ENCODE measurements around the gene SEMA3D.

SEMA3D gene

DNA sequence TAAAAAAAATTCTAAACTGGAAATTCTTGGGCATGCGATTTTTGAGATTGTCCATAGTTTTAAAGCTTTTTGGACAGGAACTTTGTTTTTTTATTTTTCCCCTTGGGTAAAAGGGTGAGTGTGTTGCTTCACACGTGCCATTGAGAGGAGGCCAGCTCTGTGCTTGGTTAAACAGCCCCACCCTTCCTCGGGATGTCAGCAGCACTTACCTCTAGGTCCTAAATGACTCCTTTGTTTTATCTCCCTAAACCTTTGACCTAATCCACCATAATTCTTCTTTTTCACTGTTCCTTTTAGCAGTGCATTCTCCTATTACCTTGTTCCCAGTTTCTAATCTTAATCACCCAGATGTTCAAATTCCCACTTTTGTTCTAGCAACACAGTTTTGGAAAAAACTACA, 83.5 kb downstream of the SEMA3D start:
- no peaks in the 10 kb centered on the region for H3K4me1 ChIP-seq (ENCODE audit: insufficient read depth, insufficient read length)
- no peaks in the 10 kb centered on the region for H3K27me3 ChIP-seq (ENCODE audit: insufficient read depth, insufficient read length)
- no peak overlapping the region for H3K4me3 ChIP-seq (ENCODE audit: insufficient read length, low read depth)
- no peak for DNase-seq (ENCODE audit: low read depth, low spot score)
- H3K9me3 ChIP-seq (ENCODE audit: insufficient read depth, low read length) = no peaks in the 10 kb centered on the region
- no peak for TF ChIP-seq SUZ12 (IDR thresholded peaks at IDR 0.05; ENCODE audit: extremely low read depth, insufficient read depth, insufficient read length)
- no peak for TF ChIP-seq YY1 (IDR thresholded peaks at IDR 0.05; ENCODE audit: insufficient read depth, insufficient read length)
- no peak for TF ChIP-seq ZNF274 (IDR thresholded peaks at IDR 0.05; ENCODE audit: low read depth, low read length)
- H3K9ac ChIP-seq (ENCODE audit: insufficient read length, low read depth) = no peak overlapping the region
- H3K36me3 ChIP-seq (ENCODE audit: insufficient read depth, insufficient read length, low read length) = no peaks in the 10 kb centered on the region

DNA sequence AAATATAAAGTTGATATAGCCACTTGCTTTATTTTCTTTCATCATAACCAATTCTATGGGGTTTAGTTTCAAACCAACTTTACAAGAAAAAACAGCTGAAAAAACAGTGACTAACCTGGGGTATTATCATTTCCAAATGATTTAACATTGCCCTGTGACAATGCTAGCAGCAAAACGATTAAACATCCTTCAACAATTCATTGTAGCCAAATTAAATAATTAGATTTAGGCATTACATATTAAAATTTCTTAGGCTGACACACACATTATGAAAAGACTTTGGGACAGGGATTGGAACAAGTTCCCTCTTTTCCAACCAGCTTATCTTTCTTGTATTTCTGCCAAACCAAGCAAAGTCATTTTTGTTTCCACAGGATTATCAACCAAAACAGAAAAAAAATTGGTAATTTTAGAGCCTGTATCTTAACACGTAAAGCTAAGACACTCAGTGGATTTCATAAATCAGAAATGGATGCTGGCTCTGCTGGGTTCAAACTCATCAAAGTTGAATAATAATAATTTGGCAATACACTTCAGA, 84.0 kb downstream of the SEMA3D start:
- Histone ChIP-seq H3K36me3 (ENCODE audit: insufficient read depth, insufficient read length, low read length) (no peaks in the 10 kb centered on the region), H3K4me3 (ENCODE audit: insufficient read length, low read depth) (no peak overlapping the region), H3K9ac (ENCODE audit: insufficient read length, low read depth) (no peak overlapping the region), H3K27me3 (ENCODE audit: insufficient read depth, insufficient read length) (no peaks in the 10 kb centered on the region), H3K9me3 (ENCODE audit: insufficient read depth, low read length) (no peaks in the 10 kb centered on the region), H3K4me1 (ENCODE audit: insufficient read depth, insufficient read length) (no peaks in the 10 kb centered on the region)
- no peak for DNase-seq (ENCODE audit: low read depth, low spot score)
- TF ChIP-seq YY1 (IDR thresholded peaks at IDR 0.05; ENCODE audit: insufficient read depth, insufficient read length) (no peak), SUZ12 (IDR thresholded peaks at IDR 0.05; ENCODE audit: extremely low read depth, insufficient read depth, insufficient read length) (no peak), ZNF274 (IDR thresholded peaks at IDR 0.05; ENCODE audit: low read depth, low read length) (no peak)

DNA sequence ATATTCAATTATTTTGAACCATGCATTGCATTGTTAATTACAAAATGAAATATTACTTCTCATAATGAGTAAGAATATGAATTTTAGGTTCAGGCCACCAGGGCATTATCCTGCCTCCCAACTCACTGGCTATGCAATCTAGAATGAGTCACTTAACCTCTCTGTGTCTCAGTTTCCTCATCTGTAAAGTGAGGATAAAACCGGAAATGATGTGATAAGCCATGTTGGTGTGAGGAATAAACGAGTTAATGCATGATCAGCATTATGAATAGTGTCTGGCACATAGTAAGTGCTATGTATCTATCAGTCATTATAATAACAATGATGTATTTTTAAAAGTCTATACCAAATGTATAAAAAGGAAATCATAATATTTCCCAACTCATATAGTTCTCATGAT, 85.5 kb downstream of the SEMA3D start:
- DNase-seq (ENCODE audit: low read depth, low spot score) = no peak

DNA sequence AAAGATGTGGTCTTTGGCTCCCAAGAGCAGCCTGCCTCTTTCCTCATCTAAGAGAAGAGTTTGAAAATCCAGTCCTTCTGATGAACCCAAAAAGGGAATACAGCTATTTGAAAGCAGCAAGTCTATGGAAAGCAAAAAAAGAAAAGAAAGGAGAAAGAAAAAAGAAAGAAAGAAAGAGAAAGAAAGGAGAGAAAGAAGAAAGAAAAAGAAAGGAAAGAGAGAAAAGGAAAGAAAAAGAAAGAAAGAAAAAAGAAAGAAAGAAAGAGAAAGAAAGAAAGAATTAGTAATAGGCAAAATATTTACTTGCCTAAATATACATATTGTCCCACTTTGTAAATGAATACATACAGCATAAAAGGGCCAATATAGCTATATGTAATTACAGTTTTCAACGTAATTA, 89.0 kb downstream of the SEMA3D start:
- H3K4me3 ChIP-seq (ENCODE audit: insufficient read length, low read depth) = no peak overlapping the region
- H3K9ac ChIP-seq (ENCODE audit: insufficient read length, low read depth) = no peak overlapping the region
- H3K4me1 ChIP-seq (ENCODE audit: insufficient read depth, insufficient read length) = no peaks in the 10 kb centered on the region
- TF ChIP-seq ZNF274 (IDR thresholded peaks at IDR 0.05; ENCODE audit: low read depth, low read length) (no peak), YY1 (IDR thresholded peaks at IDR 0.05; ENCODE audit: insufficient read depth, insufficient read length) (no peak), SUZ12 (IDR thresholded peaks at IDR 0.05; ENCODE audit: extremely low read depth, insufficient read depth, insufficient read length) (no peak)
- no peaks in the 10 kb centered on the region for H3K9me3 ChIP-seq (ENCODE audit: insufficient read depth, low read length)
- no peaks in the 10 kb centered on the region for H3K27me3 ChIP-seq (ENCODE audit: insufficient read depth, insufficient read length)
- no peaks in the 10 kb centered on the region for H3K36me3 ChIP-seq (ENCODE audit: insufficient read depth, insufficient read length, low read length)
- no peak for DNase-seq (ENCODE audit: low read depth, low spot score)

More for the DNA sequence above, 85.5 kb downstream of the SEMA3D start:
- H3K4me1 ChIP-seq (ENCODE audit: insufficient read depth, insufficient read length) = no peaks in the 10 kb centered on the region
- no peaks in the 10 kb centered on the region for H3K27me3 ChIP-seq (ENCODE audit: insufficient read depth, insufficient read length)
- TF ChIP-seq YY1 (IDR thresholded peaks at IDR 0.05; ENCODE audit: insufficient read depth, insufficient read length) = no peak
- TF ChIP-seq ZNF274 (IDR thresholded peaks at IDR 0.05; ENCODE audit: low read depth, low read length) = no peak
- no peak for TF ChIP-seq SUZ12 (IDR thresholded peaks at IDR 0.05; ENCODE audit: extremely low read depth, insufficient read depth, insufficient read length)
- no peak overlapping the region for H3K9ac ChIP-seq (ENCODE audit: insufficient read length, low read depth)
- no peaks in the 10 kb centered on the region for H3K36me3 ChIP-seq (ENCODE audit: insufficient read depth, insufficient read length, low read length)
- H3K4me3 ChIP-seq (ENCODE audit: insufficient read length, low read depth) = no peak overlapping the region
- H3K9me3 ChIP-seq (ENCODE audit: insufficient read depth, low read length) = no peaks in the 10 kb centered on the region

DNA sequence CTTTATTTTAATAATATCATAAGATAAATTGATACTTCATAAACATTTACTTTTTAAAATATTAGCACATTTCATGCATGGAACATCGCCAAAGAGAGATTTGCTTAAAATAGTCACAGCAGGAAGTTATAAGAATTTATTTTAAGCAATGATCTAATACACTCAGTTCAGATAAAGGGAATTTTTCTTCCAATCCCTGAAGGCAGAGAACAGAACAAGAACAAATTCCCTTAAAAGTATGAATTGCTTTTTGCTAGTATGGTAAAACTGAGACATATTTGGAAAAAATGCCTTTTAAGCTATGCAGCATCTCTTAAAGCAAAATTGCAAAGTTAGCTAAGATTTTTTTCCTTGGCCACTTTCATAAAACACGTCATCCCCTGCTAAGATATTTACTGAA, 91.0 kb downstream of the SEMA3D start:
- no peak for DNase-seq (ENCODE audit: low read depth, low spot score)
- H3K9ac ChIP-seq (ENCODE audit: insufficient read length, low read depth) = no peak overlapping the region
- no peaks in the 10 kb centered on the region for H3K36me3 ChIP-seq (ENCODE audit: insufficient read depth, insufficient read length, low read length)
- no peak for TF ChIP-seq SUZ12 (IDR thresholded peaks at IDR 0.05; ENCODE audit: extremely low read depth, insufficient read depth, insufficient read length)
- no peak for TF ChIP-seq YY1 (IDR thresholded peaks at IDR 0.05; ENCODE audit: insufficient read depth, insufficient read length)
- TF ChIP-seq ZNF274 (IDR thresholded peaks at IDR 0.05; ENCODE audit: low read depth, low read length) = no peak
- no peaks in the 10 kb centered on the region for H3K4me1 ChIP-seq (ENCODE audit: insufficient read depth, insufficient read length)
- no peaks in the 10 kb centered on the region for H3K27me3 ChIP-seq (ENCODE audit: insufficient read depth, insufficient read length)
- no peak overlapping the region for H3K4me3 ChIP-seq (ENCODE audit: insufficient read length, low read depth)
- H3K9me3 ChIP-seq (ENCODE audit: insufficient read depth, low read length) = no peaks in the 10 kb centered on the region

DNA sequence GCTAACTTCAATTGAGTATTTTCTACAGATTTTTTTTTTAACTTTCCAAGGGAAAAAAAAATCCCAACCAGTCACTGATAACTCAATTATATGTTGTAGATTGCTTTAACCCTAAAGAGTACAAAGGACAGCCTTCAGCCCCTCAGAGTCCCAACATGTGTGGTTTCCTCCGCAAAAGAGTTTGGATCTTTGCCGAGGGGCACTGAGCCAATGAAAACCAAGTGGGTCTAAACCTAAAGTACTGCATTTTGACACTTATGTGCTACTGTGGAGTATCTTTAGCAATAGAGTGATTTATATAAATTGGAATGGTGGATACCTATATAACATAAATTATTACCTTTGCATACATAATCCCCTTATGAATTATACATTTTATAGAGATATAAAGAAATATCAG, 91.5 kb downstream of the SEMA3D start:
- no peaks in the 10 kb centered on the region for H3K27me3 ChIP-seq (ENCODE audit: insufficient read depth, insufficient read length)

DNA sequence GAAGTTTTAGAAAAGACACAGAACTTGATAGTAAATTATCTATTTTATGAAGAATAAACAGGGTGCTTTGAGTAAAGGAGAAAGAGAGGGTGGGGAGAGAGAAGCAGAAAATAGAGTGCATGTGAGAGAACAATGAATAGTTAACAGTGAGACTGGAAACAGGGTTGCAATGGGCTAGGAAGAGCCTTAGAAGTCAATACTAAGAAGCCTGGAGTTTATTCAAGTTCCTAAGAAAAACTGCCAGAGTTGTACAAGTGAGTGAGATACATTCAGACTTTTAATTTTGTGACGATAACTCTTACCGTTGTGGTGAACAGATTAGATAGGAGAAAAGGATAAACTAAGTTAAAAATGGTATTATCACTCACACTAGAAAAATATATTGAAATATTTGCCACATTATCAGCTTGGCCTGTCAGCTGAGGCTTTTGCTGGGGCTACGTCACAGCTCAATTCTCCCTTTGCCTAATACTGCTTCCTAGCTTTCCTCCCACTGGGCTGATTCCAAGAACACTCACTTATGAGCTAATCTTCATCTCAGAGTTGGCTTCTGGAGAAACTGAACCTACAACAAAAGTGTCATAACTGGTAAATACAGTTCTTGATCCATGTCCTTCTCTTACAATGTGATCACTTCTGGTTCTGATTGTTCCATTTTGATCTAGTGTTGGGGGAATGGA, 92.7 kb downstream of the SEMA3D start:
- Histone ChIP-seq H3K9ac (ENCODE audit: insufficient read length, low read depth) (no peak overlapping the region), H3K36me3 (ENCODE audit: insufficient read depth, insufficient read length, low read length) (no peaks in the 10 kb centered on the region), H3K9me3 (ENCODE audit: insufficient read depth, low read length) (no peaks in the 10 kb centered on the region), H3K4me3 (ENCODE audit: insufficient read length, low read depth) (no peak overlapping the region), H3K4me1 (ENCODE audit: insufficient read depth, insufficient read length) (no peaks in the 10 kb centered on the region), H3K27me3 (ENCODE audit: insufficient read depth, insufficient read length) (no peaks in the 10 kb centered on the region)
- no peak for TF ChIP-seq YY1 (IDR thresholded peaks at IDR 0.05; ENCODE audit: insufficient read depth, insufficient read length)
- no peak for TF ChIP-seq SUZ12 (IDR thresholded peaks at IDR 0.05; ENCODE audit: extremely low read depth, insufficient read depth, insufficient read length)
- TF ChIP-seq ZNF274 (IDR thresholded peaks at IDR 0.05; ENCODE audit: low read depth, low read length) = no peak
- DNase-seq (ENCODE audit: low read depth, low spot score) = no peak

More for the DNA sequence above, 91.5 kb downstream of the SEMA3D start:
- no peak overlapping the region for H3K4me3 ChIP-seq (ENCODE audit: insufficient read length, low read depth)
- H3K4me1 ChIP-seq (ENCODE audit: insufficient read depth, insufficient read length) = no peaks in the 10 kb centered on the region
- H3K36me3 ChIP-seq (ENCODE audit: insufficient read depth, insufficient read length, low read length) = no peaks in the 10 kb centered on the region
- no peak overlapping the region for H3K9ac ChIP-seq (ENCODE audit: insufficient read length, low read depth)
- DNase-seq (ENCODE audit: low read depth, low spot score) = no peak
- no peaks in the 10 kb centered on the region for H3K9me3 ChIP-seq (ENCODE audit: insufficient read depth, low read length)
- TF ChIP-seq ZNF274 (IDR thresholded peaks at IDR 0.05; ENCODE audit: low read depth, low read length) = no peak
